GM12878 (cell line): ENCODE measurements around the gene MAST4. TPM values are rescaled to one million over a fixed set of nuclear protein-coding genes. Genes with fewer than 3 reads are reported as not detected.

Experiments
- ATAC-seq: fragments of 200-7000 bp; cut with Tn5 transposase; 3 replicates; pipeline ENCODE4 v1.9.1; 2020; ENCODE audit warnings: mild to moderate bottlenecking, moderate library complexity
- BruUV-seq: library from RNA; stranded (reverse); fragments of 400-500 nt; replicated peaks from 2 replicates; lab custom pipeline; 2021; lab: Mats Ljungman, UMichigan
- CTCF ChIA-PET: fragments of 300-600 bp; sonication (Branson Sonifier 250); formaldehyde crosslinking; extraction: SDS; loops from one replicate; lab custom pipeline; 2021; ENCODE audit warnings: inconsistent platforms; lab: Yijun Ruan, JAX
- POLR2A ChIA-PET: fragments of 350-600 bp; formaldehyde crosslinking; extraction: SDS; loops from one replicate; lab custom pipeline; 2021; ENCODE audit warnings: inconsistent platforms; lab: Charles Lee
- RAD21 ChIA-PET: fragments of 300-600 bp; sonication (Branson Sonifier 250); formaldehyde crosslinking; loops from one replicate; lab custom pipeline; 2023; ENCODE audit warnings: antibody characterized with exemption; ENCODE audit not compliant: unreplicated experiment; lab: Charles Lee
- SMC1A ChIA-PET: fragments of 300-600 bp; sonication (Branson Sonifier 250); formaldehyde crosslinking; loops from one replicate; lab custom pipeline; 2023; ENCODE audit not compliant: unreplicated experiment, uncharacterized antibody; lab: Charles Lee
- DNase-seq: peaks from one replicate; pipeline ENCODE4 v3.0.0-alpha.2; 2011; ENCODE audit warnings: low read depth, low spot score
- FAIRE-seq: peaks from 3 replicates; lab custom pipeline; 2011; peaks lifted over from hg19 to GRCh38; lab: Jason Lieb, UNC
- H2AFZ ChIP-seq: 2 replicates; pipeline ENCODE4 v1.6.0; 2011; ENCODE audit warnings: low read depth, low read length, control low read depth; ENCODE audit not compliant: control insufficient read depth
- H3K27ac ChIP-seq: 2 replicates; pipeline ENCODE4 v1.5.1; 2011; ENCODE audit warnings: control low read depth; ENCODE audit not compliant: control insufficient read depth, insufficient read depth
- H3K27me3 ChIP-seq, 2 experiments: replicated peaks in 1 of 2; 2 replicates each; pipeline versions ENCODE4 v1.6.0 to v1.6.1; 2011; ENCODE audit warnings: low read length in 1 of 2; ENCODE audit not compliant: control insufficient read depth in 2 of 2, insufficient read depth in 2 of 2
- H3K36me3 ChIP-seq, 2 experiments: 2 replicates each; pipeline ENCODE4 v1.5.1; 2011; ENCODE audit warnings: low read length in 1 of 2; ENCODE audit not compliant: control insufficient read depth in 2 of 2, insufficient read depth in 2 of 2
- H3K4me1 ChIP-seq: 2 replicates; pipeline ENCODE4 v1.6.1; 2011; ENCODE audit warnings: mild to moderate bottlenecking, low read length, moderate library complexity, mixed read lengths; ENCODE audit not compliant: control insufficient read depth, insufficient read depth
- H3K4me2 ChIP-seq: 2 replicates; pipeline ENCODE4 v1.6.0; 2011; ENCODE audit warnings: control low read depth; ENCODE audit not compliant: control insufficient read depth, insufficient read depth
- H3K4me3 ChIP-seq: fragments of 200-600 bp; sonication (generic); 2 replicates; pipeline ENCODE4 v1.5.1; 2016
- H3K79me2 ChIP-seq: 2 replicates; pipeline ENCODE4 v1.6.0; 2011; ENCODE audit warnings: low read length; ENCODE audit not compliant: control insufficient read depth, insufficient read depth
- H3K9ac ChIP-seq: 2 replicates; pipeline ENCODE4 v1.8.0; 2011; ENCODE audit warnings: low read length, control low read depth, mixed read lengths; ENCODE audit not compliant: control insufficient read depth, insufficient read depth
- H3K9me3 ChIP-seq: replicated peaks from 3 replicates; pipeline ENCODE4 v1.5.1; 2011; ENCODE audit warnings: mild to moderate bottlenecking, low read length; ENCODE audit not compliant: control insufficient read depth, insufficient read depth
- H4K20me1 ChIP-seq: 2 replicates; pipeline ENCODE4 v1.6.0; 2011; ENCODE audit not compliant: control insufficient read depth, insufficient read depth
- HDAC2 ChIP-seq: fragments of 200-600 bp; sonication (generic); IDR thresholded peaks from 2 replicates; pipeline ENCODE4 v1.6.1; 2017
- IKZF2 ChIP-seq, 2 experiments: fragments of 450-650 bp; IDR thresholded peaks; 2 replicates each; pipeline ENCODE4 v1.6.1; 2017; ENCODE audit warnings: mild to moderate bottlenecking in 2 of 2, moderate library complexity in 2 of 2
- KLF5 ChIP-seq: fragments of 450-650 bp; IDR thresholded peaks from 2 replicates; pipeline ENCODE4 v1.6.1; 2014; ENCODE audit warnings: mild to moderate bottlenecking; ENCODE audit not compliant: partially characterized antibody
- MXI1 ChIP-seq: fragments of 150-350 bp; IDR thresholded peaks from 2 replicates; pipeline ENCODE4 v1.6.1; 2011; ENCODE audit warnings: low read depth, mild to moderate bottlenecking, inconsistent platforms, low read length, improper control_type of control experiment
- NR2C1 ChIP-seq: fragments of 450-650 bp; IDR thresholded peaks from 2 replicates; pipeline ENCODE4 v1.6.1; 2017; ENCODE audit warnings: antibody characterized with exemption, mild to moderate bottlenecking, moderate library complexity
- NR2F1 ChIP-seq: fragments of 450-650 bp; conservative IDR thresholded peaks from 2 replicates; pipeline ENCODE4 v1.6.1; 2017; ENCODE audit warnings: mild to moderate bottlenecking
- SKIL ChIP-seq: fragments of 450-650 bp; IDR thresholded peaks from 2 replicates; pipeline ENCODE4 v1.6.1; 2017; ENCODE audit warnings: mild to moderate bottlenecking, low read depth, inconsistent platforms; ENCODE audit not compliant: poor library complexity, severe bottlenecking
- SREBF1 ChIP-seq: IDR thresholded peaks from 2 replicates; pipeline ENCODE4 v1.6.1; 2012; ENCODE audit warnings: mild to moderate bottlenecking, low read length
- TCF3 ChIP-seq: IDR thresholded peaks from 2 replicates; pipeline ENCODE4 v1.6.1; 2012; ENCODE audit warnings: low read depth, mild to moderate bottlenecking, low read length, borderline replicate concordance; ENCODE audit not compliant: insufficient read depth
- WRNIP1 ChIP-seq: IDR thresholded peaks from 2 replicates; pipeline ENCODE4 v1.6.1; 2011; ENCODE audit warnings: low read depth, low read length, improper control_type of control experiment, borderline replicate concordance
- WGBS: methylation state at CpG from one replicate; pipeline ENCODE4 v1.1.6; 2016; ENCODE audit warnings: low lambda C conversion rate; ENCODE audit not compliant: insufficient replicate concordance, insufficient coverage; ENCODE audit errors: missing lambda C conversion rate; 5-methylcytosine and 5-hydroxymethylcytosine counted together
- in situ Hi-C: fragments of 300-500 bp; cut with MboI; formaldehyde crosslinking; loops from 9 replicates; pipeline ENCODE4 v1.14.3; 2018; ENCODE audit warnings: mixed read lengths
- intact Hi-C: fragments of 100-400 bp; cut with micrococcal nuclease; formaldehyde crosslinking; loops from one replicate; pipeline ENCODE4 v1.14.2; 2022; ENCODE audit not compliant: unreplicated experiment
- polyA plus RNA-seq, 11 experiments: library from polyadenylated mRNA; depleted of rRNA in 4 of 11; unstranded in 6 of 11; stranded (reverse) in 5 of 11; fragments of >200 nt; fragmentation: Nextera tagmentation in 4 of 11; fragmentation: Illumina TruSeq in 1 of 11; extraction: Ambion mirVana in 4 of 11; extraction: Trizol in 1 of 11; gene quantifications; 1 replicate in 1 of 11; 2 replicates in 10 of 11; pipeline versions ENCODE4 v1.2.1 to v1.2.3, GENCODE V29; 2011 to 2016; ENCODE audit warnings: inconsistent platforms in 2 of 11, missing spikeins in 2 of 11, low read depth in 1 of 11
- total RNA-seq, 4 experiments: library from RNA; depleted of rRNA in 3 of 4; stranded (reverse); fragments of >200 nt in 3 of 4; fragmentation: Illumina TruSeq in 1 of 4; extraction: Trizol in 1 of 4; gene quantifications; 2 replicates each; pipeline versions ENCODE4 v1.2.1 to v1.2.3, GENCODE V29; 2013 to 2021
- TF ChIP-seq, protein P1 (sequence below): IDR thresholded peaks from 2 replicates; pipeline ENCODE4 v1.6.1; 2011; ENCODE audit warnings: low read depth, low read length, improper control_type of control experiment, borderline replicate concordance
- TF ChIP-seq, protein P2 (sequence below): fragments of 450-650 bp; IDR thresholded peaks from 2 replicates; pipeline ENCODE4 v1.6.1; 2016; ENCODE audit warnings: mild to moderate bottlenecking

MAST4 gene
- total and polyA plus RNA-seq, 10 of the 15 experiments (the other 5 are each of a cell fraction or from before 2014, with no cell fraction given) = 0.02 to 1.6 (median 0.29) TPM; not detected in 1

- Histone ChIP-seq H3K36me3 (no peaks in the 10 kb centered on the region), H3K27me3 (no peaks in the 10 kb centered on the region), H3K9me3 (no peaks in the 10 kb centered on the region), H2AFZ (no peak overlapping the region), H3K4me2 (no peak overlapping the region), H3K4me1 (no peaks in the 10 kb centered on the region), H3K4me3 (no peak overlapping the region), H3K9ac (no peak overlapping the region), H3K79me2 (no peaks in the 10 kb centered on the region), H4K20me1 (no peaks in the 10 kb centered on the region), H3K27ac (no peak overlapping the region)
- intact Hi-C loops = no loop called here
- 34% methylated on average over 3 of the region's 3 CpGs for WGBS
- in situ Hi-C loops = no loop called here
- no peak for TF ChIP-seq NR2C1
- TF ChIP-seq MXI1 = no peak
- no peak for TF ChIP-seq WRNIP1
- TF ChIP-seq, protein P1, sequence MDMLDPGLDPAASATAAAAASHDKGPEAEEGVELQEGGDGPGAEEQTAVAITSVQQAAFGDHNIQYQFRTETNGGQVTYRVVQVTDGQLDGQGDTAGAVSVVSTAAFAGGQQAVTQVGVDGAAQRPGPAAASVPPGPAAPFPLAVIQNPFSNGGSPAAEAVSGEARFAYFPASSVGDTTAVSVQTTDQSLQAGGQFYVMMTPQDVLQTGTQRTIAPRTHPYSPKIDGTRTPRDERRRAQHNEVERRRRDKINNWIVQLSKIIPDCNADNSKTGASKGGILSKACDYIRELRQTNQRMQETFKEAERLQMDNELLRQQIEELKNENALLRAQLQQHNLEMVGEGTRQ = no peak
- TF ChIP-seq HDAC2 = no peak
- TF ChIP-seq SKIL = no peak
- no peak for TF ChIP-seq KLF5
- no peak for TF ChIP-seq SREBF1
- no peak for TF ChIP-seq TCF3
- no peak for TF ChIP-seq IKZF2 (IDR thresholded peaks at IDR 0.05)
- no peak for TF ChIP-seq NR2F1
- TF ChIP-seq, protein P2, sequence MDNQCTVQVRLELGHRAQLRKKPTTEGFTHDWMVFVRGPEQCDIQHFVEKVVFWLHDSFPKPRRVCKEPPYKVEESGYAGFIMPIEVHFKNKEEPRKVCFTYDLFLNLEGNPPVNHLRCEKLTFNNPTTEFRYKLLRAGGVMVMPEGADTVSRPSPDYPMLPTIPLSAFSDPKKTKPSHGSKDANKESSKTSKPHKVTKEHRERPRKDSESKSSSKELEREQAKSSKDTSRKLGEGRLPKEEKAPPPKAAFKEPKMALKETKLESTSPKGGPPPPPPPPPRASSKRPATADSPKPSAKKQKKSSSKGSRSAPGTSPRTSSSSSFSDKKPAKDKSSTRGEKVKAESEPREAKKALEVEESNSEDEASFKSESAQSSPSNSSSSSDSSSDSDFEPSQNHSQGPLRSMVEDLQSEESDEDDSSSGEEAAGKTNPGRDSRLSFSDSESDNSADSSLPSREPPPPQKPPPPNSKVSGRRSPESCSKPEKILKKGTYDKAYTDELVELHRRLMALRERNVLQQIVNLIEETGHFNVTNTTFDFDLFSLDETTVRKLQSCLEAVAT = no peak
- BruUV-seq = no TSS peak
- CTCF ChIA-PET = no interaction called here
- ATAC-seq = no peak
- DNase-seq = no peak
- RAD21 ChIA-PET = no interaction called here
- POLR2A ChIA-PET = no interaction called here
- SMC1A ChIA-PET = no interaction called here
- no peak for FAIRE-seq
Observed at GRCh38 chr5:66909364-66909763, 313.2 kb downstream of the MAST4 start.
